ENCODE measurements around the gene C2orf78.

The C2orf78 gene

DNA sequence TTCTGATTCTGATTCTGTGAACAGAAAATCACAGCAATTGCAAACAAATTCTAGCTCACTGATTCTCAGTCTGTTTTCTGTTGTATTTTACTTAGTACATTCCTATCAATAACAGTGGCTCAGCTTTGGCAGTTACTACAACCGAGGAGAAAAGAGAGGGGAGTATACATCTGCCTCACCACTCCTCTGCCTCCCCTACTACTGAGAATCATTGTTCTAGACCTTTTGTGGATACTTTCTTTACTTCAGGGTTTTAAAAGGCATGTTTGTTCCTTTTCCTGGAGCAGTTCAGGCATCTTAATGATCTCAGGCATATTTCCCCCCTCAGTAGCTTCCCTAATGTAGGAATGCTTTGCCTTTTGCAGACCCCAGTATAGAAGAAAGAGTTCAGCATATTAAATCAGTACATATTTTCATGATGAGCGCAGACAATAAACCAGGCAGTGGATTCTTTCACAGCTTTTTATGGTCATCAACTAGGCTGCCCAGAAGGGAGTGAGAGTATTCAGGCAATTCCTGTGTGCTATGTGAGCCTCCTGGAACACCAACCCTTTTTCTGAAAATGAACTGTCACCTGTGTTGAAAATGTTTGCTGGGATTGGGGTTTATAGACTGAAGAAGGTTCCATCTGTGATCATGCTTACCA lies 55.0 kb downstream of the C2orf78 start:
- DNase-seq = no peak

DNA sequence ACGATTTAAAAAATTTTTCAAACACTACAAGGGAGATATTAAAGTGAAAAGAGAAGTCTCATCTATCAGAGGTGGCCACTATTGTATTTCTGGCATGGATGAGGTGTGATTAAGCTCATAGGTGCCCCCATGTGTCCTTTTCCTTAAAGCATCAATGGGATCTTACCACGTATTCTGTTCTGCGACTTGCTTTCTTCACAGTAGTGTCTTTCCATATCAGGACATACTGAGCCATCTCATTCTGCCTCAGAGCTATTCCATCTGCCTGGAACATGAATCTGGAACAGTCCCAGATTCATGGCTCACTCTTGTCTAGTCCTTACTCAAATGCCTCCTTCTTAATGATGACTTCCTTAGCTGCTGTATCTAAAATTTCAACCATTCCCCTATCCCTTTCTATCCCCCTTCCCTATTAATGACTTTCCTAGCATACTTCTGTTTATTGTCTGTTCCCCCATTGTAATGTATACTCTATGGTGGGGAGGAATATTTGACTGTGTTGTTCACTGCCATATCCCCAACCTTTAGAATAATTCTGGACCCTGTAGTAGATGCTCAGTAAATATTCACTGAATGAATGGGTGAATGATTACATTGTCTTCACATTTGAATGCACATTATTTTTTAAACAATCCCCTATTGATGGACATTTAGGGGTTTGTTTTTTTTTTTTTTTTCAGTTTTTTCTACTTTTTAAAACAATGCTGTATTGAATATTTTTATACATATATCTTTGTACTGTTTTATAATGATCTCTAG lies 55.8 kb downstream of the C2orf78 start:
- DNase-seq = no peak

DNA sequence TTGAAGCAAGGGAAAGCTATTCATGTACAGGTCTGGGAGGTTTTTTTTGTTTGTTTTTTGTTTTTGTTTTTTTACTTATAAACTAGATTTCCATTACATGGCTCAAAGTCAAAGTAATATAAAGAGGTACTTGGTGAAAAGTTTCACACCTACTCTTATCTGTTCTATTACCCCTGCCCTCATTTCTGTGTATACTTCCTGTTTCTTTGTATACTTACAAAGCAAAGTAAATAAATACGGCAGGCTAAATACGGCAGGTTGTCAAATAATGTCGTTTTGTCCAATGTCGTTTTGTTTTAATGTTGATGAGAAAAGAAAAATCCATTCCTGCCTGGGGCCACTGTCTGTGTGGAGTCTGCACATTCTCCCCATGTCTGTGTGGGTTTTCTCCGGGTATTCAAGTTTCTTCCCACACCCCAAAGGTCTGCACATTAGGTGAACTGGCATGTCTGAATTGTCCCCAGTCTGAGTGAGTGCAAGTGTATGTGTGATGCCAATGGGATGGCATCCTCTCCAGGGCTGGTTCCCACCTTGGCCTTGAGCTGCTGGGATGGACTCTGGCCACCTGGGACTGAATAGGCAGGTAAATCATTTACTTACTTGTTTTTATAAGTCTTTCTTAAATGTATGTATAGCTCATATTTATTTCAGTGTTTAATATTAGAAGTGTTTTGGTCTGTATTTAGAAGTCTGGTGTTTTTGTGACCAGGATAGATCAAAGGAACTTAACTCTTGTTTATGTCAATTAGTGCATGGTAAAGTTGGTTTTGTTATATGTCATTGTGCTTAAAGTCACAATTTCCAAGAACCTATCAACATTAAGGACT lies 58.1 kb downstream of the C2orf78 start:
- no peak for DNase-seq

DNA sequence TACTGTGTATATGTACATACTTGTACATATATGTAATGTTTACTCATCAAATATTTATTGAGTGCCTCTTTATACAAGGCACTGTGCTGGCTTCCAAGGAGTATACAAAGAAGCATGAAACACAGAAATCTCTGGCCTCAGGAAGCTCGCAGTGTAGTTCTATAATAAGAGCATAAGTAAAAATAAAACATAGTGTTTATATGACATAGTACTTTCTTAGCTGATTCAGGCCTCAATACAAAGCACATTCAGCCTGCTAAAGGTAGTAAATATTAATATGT lies 58.7 kb downstream of the C2orf78 start:
- no peak for DNase-seq

DNA sequence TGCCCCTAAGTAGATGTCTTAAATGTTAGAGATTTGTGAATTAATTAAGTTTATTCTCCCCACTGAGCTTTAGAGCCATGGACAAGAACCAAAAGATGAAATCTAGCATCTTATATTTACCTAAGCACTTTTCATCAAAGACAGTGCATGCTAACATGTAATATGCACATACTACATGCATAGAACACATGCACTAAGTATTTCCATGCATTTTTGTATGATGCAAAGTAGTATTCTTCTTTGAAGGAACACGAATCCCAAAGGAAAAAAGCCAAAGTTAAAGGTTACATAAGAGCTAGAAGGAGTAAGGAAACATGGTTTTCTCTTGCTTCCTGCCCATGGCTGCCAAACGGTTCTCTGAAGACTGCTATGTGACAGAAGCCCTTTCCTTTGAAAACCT lies 60.1 kb downstream of the C2orf78 start:
- DNase-seq = no peak

DNA sequence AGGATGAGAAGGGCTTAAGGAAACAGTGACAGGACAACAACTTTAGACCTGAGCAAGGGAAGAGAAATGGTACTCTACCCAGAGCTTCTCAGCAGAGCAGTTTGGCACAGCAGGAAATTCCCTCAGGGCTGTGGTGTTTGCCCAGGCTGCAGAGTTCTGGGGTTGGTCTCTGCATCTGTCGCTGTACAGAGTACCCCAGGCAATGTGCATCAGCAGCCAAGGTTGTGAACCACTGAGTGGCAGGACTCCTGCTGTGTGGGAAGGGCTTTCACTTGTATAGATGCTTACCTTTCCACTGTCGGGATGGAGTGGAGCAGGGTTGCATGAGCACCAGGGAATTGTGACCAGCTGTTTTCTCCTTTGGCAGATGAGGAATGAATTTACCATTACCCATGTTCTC lies 66.0 kb downstream of the C2orf78 start:
- no peak for DNase-seq

DNA sequence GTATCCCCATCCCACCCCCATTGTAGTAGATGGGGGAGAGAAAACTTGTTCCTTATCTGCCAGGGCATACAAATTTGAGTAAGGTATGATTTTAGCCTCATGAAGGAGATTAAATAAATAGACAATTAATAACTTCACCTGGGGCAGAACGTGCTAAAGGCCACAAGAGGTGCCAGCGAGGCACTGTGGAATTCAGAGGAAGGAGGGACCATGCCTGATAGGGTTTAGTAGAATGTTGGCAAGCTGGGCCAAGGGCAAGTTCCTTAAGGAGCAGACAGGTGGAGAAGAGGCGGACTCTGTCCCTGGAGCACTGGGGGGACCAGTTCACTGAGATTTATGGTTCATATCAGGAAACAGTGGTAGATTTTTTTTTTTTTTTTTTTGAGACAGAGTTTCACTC lies 67.3 kb downstream of the C2orf78 start:
- DNase-seq = no peak

DNA sequence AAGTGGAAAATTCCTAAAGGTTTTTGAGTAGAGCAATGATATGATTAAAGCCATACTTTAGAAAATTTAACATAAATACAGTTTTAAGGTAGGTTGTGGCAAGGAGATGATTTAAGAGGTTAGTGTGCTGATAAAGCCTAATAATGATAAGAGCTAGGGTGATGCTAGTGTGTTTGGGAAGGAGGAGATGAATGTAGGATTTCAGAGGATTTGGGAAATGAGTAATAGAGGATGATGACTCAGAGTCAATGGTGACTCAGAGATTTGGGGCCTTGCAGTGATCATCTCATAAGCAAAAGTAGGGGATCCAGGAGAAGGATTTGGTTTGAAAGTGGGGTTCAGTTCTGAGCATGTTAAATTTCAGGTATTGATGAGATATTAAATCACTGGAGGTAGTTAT lies 68.0 kb downstream of the C2orf78 start:
- DNase-seq = no peak

DNA sequence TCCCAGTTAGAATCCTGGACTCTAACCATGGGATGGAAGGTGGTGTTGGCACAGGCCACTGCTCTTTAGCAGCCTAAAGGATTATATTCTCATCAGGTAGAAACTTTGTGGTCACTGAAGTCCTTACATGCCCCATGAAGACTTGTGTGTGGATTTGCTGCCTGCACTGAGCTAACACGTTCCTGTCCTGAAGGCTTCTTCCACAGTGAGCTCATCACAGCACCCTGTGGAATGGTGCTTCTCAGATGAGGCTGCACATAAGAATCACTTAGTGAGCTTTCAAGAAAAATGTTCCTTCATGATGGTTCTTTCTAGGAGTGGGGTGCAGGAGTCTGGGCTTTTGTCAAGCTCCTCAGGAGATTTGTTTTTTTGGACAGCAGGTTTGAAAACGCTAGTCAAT lies 71.5 kb downstream of the C2orf78 start:
- DNase-seq = no peak

DNA sequence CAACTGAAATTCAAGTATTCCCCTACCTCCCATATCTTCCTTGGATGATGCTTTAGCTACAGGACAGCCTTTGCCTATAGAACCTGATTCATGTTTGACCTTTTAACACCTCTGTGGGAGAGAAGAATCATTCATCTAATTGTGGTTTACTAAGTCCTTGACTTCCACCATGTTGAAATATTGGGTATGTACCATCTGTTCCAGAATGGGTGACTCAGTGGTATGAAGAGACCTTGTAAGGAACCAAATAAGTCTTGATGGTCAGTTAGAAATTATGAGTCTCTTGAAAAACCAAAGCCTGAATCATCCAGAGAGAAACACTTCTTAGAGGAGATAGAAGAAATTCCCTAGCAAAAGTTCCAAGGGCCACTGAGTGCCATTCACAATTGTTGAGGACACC lies 72.2 kb downstream of the C2orf78 start:
- DNase-seq = no peak

DNA sequence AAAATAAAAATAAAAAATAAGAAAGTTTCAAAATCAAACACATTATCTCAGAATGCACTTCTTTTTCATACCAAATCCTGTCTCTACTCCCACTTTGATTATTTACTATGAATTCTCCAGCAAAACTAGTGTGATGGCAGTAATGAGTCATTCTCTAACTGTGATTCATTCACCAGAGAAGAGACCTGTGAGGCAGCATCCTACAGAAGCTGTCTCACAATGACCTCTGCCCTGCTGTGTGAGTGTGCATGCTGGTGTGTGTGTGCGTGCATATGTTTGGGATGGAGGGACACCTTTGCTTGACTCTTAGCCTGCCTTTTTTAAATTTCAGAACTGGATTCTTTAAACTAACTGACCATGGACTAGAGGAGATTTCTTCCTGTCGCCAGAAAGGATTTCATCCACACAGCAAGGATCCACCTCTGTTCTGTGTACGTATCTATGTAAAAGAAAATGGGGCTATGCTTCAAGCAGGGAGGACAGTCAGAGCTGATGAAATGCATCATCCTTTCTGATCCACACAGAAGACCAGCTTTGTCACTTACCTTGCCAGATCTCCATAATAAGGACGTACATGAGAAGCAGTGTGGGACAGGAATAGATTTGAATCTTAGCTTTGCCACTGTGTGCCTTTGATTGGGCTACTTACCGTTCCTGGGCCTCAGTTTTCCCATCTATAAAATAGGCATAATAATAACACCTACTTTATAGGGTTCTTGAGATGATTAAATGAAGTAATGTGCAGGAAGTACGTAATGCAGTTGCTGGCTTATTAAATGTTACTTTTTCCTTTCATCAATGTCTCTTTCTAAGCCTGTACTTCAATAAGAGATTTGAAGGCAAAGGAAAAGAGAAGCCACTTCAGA lies 76.0 kb downstream of the C2orf78 start:
- no peak for DNase-seq

DNA sequence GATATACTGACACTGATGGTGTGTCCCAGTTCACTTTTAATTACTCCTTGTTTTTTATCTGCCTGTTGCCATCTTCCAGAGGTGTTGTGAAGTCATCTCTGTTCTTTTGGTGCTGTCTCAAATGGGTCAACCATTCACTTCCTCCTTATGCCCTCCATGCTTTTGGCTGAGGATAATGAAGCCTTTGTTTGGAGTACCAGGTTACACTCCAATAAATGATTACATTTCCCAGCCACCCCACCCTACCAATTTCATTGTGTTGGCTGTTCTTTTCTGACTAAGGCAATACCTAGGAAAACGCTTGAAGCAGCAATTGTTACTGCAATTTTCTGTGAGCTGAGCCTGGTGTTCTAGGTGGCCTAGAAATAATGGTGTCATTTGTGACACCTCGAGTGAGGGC lies 79.0 kb downstream of the C2orf78 start:
- DNase-seq = no peak
